NCI-H1048 (cell line): Measurements from ENCODE around the gene SP140.
"Not testable (repeated sequence)": the region's sequence is repeated elsewhere in the genome, so short reads cannot be mapped to it uniquely, and the experiment has no call there.

Experiments used
- DNase-seq: peaks from one replicate; lab custom pipeline; 2025; lab: John Stamatoyannopoulos, UW

The SP140 gene

GRCh38 chr2:230326453-230327417, 101.2 kb downstream of the SP140 start, which contains the start of gene SP140L:
SP140L (plus strand) TSS chr2:230327193; CDS start chr2:230327270, 77 bp downstream.
- DNase-seq, result no peak

- DNase-seq, result no peak
These were observed 102.0 kb downstream of the SP140 start for GRCh38 chr2:230327418-230328154.

GRCh38 chr2:230328155-230328458, 102.6 kb downstream of the SP140 start:
- no peak for DNase-seq

GRCh38 chr2:230329946-230330605, 104.5 kb downstream of the SP140 start:
- no peak for DNase-seq

- DNase-seq, result no peak
These were observed 105.2 kb downstream of the SP140 start for GRCh38 chr2:230330725-230331124.

GRCh38 chr2:230335461-230335863, 109.9 kb downstream of the SP140 start:
- DNase-seq, result no peak

GRCh38 chr2:230335864-230336506, 110.4 kb downstream of the SP140 start:
- DNase-seq, result no peak

GRCh38 chr2:230341936-230342528, 116.5 kb downstream of the SP140 start:
- DNase-seq, result not testable (repeated sequence)

- DNase-seq, result not testable (repeated sequence)
These were observed 117.6 kb downstream of the SP140 start for GRCh38 chr2:230343041-230343624.

- no peak for DNase-seq
These were observed 118.2 kb downstream of the SP140 start for GRCh38 chr2:230343747-230344146.

GRCh38 chr2:230346465-230346864, 120.9 kb downstream of the SP140 start:
- no peak for DNase-seq

- DNase-seq, result no peak
These were observed 121.5 kb downstream of the SP140 start for GRCh38 chr2:230346921-230347533.

- no peak for DNase-seq
These were observed 122.2 kb downstream of the SP140 start for GRCh38 chr2:230347659-230348305.

GRCh38 chr2:230348787-230349186, 123.3 kb downstream of the SP140 start:
- DNase-seq, result no peak

- DNase-seq, result no peak
These were observed 130.5 kb downstream of the SP140 start for GRCh38 chr2:230356084-230356483.

GRCh38 chr2:230358305-230358704, 132.8 kb downstream of the SP140 start:
- DNase-seq, result no peak

GRCh38 chr2:230360028-230360427, 134.5 kb downstream of the SP140 start:
- no peak for DNase-seq

- no peak for DNase-seq
These were observed 136.6 kb downstream of the SP140 start for GRCh38 chr2:230362030-230362691.
